GM18508 (cell line): ENCODE data around the gene NCAPH2.
"Not testable (repeated sequence)": the region's sequence is repeated elsewhere in the genome, so short reads cannot be mapped to it uniquely, and the experiment has no call there.

Experiments
- ATAC-seq: cut with Tn5 transposase; IDR thresholded peaks from one replicate; pipeline ENCODE4 v1.9.1; 2021; ENCODE audit warnings: moderate number of reproducible peaks; ENCODE audit not compliant: insufficient read depth, unreplicated experiment

NCAPH2 gene

DNA sequence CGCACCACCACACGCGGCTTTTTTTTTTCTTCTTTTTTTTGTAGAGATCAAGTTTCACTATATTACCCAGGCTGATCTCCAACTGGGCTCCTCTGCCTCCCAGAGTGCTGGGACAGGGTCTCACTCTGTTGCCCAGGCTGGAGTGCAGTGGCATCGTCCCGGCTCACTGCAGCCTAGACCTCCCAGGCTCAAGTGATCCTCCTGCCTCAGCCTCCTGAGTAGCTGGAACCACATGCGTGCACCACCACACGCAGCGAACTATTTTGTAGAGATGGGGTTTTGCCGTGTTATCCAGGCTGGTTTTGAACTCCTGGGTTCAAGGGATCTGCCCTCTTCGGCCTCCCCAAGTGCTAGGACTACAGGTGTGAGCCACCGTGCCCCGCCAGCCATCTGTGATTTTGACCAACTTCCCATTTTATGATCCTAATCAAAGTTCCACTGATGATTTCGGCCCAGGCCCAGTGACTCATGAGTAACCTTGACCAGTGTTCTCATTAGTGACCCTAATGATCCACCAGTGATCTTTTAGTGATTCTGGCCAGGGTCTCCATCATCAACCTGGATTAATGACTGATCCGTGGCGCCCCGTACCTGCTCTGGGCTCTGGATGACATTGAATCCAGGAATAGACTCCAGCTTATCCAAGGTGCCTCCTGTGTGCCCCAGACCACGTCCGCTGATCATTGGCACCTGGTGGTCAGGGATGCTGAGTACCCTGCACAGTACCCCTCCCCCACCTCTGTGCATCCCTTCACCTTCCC lies 20.1 kb downstream of the NCAPH2 start:
- ATAC-seq: no peak

DNA sequence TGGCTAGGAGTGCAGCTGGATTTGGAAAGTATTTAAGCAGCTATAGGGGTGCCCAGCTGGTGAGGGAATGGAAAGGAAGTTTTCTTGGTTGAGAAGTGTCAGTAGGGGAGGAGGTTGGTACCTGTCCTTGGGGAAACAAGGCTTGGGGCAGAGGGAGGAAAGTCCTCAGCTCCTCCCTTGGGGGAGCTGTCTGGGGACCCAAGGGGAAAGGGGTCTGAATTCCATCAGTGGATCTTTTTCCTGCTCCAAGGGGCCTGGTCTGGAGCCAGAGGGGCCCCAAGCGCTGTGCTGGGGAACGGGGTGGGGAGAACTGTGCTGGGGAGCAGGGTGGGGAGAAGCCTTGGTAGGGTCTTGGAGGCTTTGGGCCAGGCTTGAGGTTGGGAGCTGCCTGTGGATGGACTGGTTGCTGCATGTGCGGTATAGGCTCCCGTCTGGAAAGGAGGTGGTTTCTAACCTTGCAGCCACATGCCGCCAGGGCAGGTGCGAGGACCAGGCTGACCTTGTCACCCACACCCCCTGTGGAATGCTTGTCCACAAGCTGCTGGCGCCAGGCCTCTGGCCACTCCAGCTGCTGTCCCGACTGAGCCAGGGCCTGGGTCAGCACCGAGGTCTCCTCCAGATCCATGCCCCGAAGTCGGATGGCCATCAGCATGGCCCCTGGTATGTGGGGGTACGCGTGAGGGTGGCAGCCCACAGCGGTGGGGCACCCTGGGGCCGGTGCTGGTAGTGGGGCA lies 20.8 kb downstream of the NCAPH2 start:
- ATAC-seq: no peak

DNA sequence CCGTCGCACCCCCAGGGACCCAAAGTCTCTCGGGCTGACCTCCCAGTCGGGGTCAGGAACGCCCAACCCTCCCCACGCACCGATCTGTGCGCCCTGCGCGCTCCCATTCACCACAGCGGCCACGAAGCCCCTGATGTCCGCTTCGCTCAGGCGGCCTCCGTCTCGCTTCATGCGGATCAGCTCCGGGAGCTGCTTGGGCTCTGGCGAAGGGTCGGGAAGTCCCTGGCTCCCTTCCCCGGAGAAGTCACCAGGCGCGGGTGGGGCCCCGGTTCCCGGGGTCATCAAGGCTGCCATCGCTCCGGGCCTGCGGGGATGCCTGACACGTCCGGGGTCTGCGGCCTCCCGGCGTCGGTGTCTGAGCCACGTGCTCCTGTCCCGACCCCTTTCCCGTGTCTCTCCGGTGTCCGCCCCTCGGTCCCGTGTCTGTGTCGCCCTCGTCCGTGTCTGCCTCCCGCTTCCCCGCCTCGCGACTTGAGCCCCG lies 21.4 kb downstream of the NCAPH2 start:
- no peak for ATAC-seq

DNA sequence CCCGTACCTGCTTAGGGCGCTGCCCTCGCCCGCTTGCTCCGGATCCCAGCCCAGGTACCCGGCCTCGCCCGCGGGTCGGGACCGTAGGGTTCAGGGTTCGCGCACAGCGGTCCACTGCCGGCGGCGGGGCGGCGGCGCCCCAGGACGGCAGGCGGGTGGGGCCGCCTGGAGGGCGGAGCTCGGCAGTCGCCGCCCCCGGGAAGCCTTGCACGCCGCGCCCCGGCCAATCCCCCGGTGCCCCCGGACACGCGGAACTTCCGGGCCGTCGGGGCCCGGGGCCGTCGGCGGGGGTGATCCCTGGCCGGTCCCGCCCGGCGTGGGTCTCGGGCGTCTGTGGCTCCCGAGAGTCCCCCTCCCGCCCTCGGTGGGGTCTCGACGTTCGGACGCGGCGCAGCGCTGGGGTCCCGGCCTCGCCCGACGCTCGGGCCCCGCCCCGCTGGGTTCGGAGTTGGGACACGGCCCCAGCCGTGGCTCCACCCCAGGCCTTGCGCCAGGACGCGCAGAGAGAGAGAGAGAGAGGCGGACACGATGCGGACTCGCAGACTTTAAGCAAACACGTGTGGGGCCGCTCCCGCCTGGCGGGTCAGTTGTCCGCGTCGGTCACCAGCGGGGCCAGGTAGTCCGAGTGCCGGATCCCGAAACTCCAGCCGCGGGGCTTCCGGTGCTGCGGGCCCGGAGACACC lies 22.0 kb downstream of the NCAPH2 start, which contains the start of gene TYMP:
Gene TYMP (minus strand): TSS at position 116 of the 683 bp plus-strand sequence. CDS start 303 bp downstream, outside the sequence.
- ATAC-seq: no peak

DNA sequence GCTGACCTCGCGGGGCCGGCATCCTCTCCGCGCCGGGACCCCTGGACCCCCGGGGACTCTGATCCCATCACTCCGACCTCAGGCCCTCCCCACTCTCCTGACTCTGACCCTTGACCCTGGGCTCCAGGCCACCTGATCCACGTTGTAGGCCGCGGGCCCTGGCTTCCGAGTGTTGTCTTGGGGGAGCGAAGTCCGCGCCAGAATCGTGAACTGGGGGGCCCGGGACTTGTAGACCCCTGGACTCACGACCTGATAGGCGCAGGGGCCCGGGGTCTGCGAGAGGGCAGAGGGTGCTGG lies 22.5 kb downstream of the NCAPH2 start:
- ATAC-seq: no peak

DNA sequence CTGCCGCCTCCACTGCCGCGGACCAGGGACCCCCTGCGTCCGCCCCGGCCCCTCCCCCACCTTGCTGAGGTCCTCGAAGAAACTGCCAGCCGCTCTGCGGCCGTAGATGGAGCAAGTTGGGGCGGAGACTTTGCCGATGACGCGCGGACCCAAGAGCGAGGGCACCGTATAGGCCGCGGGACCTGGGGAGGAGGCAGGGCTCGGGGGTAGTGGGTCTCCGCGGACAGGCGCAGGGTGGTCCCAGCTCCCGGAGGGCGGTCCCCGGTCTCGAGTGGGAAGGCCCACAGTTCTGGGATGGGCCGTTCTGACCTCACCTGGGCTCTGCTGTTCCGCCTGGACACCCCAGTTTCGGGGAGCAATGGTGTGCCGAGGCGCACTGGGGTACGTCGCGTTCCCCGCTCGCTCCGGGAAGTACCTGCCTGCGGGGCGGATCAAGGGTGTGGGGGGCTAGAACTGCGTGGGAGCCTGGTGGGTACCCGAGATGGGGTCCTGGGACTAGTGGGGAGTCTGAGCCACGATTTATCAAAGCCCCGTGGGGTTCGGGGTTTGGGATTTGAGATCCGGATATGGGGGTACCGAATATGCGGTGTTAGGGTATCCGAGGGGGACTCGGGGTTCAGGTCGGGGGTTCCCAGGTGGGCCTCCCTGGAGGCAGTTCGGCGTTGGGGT lies 23.0 kb downstream of the NCAPH2 start:
- ATAC-seq: no peak

DNA sequence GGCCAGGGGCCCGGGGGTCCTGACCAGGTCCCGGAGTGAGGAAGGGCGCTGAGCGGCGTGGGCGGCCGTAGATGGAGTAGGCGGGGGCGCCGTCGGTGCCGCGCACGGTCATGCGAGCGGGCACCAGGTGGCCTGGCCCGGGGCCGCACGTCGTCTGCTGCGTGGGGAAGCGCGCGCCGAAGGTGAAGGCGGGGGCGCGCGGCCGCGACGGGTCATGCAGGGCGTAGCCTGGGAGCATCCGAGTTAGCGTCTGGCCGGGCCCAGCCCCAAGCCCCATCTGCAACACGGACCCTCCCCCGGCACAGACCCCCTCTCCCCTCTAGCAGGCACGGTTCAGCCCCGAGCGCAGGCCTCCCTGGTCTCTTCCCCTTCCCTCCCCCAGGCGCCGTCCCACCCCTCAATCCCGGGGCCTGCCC lies 23.5 kb downstream of the NCAPH2 start:
- ATAC-seq: no peak

DNA sequence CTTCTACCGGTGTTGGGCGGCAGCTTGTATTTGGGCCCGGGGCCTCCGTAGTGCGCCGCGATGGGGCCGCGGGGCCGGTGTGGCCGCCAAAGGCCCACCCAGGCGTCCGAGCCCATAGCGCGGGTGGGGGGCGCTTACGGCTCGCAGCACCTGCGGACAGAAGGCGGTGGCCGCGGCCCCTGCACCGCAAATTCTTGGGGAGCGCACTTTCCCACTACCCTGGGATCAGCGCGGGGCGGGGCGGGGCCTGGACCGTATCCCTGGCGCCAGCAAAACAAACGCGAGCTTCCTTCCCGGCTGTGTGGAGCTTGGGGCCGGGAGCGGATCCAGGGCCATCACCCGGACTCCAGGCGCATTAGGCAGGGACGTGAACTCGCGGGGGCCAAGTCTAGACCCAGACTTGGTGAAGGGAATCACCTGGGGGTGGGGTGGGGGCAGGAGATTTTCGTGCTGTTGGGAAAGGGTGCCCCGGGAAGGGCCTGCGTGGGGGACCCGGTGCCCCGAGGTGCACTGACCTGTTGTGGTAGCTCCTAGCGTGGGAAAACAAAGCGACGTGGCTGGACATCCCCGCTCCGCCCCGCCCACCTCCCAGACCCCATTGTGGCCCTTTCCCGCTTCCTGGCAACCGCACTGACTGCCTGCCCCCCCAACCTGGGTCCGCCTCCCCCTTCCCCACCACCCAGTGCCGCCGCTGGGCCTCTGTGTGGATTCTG lies 24.1 kb downstream of the NCAPH2 start:
- ATAC-seq: no peak

DNA sequence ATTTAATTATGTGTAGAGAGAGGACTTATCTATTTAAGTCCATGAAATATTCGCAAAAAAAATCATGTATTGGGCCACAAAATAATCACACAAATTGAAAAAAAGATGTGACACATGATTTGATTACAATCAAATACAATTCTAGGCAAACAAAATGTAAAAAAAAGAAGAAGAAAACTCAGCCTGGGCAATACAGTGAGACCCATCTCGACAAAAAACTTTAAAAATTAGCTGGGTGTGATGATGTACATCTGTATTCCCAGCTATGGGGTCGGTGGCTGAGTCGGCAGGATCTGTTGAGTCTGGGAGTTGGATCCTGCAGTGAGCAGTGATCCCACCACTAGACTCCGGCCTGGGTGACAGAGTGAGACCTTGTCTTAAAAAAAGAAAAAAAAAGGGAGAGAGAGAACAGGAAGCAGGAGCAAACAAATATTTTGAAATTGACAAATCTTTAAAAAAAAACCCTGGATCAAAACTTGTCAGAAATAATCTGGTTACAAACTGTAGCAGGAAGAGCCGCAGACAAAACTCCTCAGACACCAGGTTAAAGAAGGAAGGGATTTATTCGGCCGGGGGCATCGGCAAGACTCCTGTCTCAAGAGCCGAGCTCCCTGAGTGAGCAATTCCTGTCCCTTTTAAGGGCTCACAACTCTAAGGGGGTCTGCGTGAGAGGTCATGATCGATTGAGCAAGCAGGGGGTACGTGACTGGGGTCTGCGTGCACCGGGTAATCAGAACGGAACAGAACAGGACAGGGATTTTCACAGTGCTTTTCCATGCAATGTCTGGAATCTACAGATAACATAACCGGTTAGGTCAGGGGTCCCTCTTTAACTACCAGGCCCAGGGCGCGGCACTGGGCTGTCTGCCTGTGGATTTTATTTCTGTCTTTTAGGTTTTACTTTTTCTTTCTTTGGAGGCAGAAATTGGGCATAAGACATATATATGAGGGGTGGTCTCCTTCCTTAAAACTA lies 25.1 kb downstream of the NCAPH2 start:
- ATAC-seq: no peak

DNA sequence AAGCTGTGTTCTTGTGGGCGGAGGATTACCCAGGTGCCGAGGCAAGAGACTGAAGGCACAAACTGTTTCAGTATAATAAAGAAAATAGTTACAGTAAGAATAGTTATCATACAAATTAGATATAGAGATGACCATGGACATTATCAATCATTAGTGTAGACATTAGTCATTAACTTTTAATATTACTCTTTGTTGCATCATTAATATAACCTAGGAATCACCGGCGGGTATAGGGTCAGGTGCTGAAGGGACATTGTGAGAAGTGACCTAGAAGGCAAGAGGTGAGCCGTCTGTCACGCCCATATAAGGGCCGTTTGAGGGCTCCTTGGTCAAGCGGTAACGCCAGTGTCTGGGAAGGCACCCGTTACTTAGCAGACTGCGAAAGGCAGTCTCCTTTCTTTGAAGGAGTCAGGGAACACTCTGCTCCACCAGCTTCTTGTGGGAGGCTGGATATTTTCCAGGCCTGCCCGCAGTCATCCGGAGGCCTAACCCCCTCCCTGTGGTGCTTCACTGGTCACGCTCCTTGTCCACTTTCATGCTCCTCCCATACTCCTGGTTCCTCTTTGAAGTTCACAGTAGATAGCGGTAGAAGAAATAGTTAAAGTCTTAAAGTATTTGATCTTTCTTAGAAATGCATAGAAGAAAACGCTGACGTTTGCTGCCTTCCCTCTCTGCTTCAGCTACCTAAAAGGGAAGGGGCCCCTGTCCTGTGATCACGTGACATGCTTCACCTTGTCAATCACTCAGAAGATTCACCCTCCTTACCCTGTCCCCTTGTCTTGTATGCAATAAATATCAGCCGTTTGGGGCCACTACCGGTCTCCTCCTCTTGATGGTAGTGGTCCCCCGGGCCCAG lies 26.1 kb downstream of the NCAPH2 start:
- ATAC-seq: not testable (repeated sequence)

DNA sequence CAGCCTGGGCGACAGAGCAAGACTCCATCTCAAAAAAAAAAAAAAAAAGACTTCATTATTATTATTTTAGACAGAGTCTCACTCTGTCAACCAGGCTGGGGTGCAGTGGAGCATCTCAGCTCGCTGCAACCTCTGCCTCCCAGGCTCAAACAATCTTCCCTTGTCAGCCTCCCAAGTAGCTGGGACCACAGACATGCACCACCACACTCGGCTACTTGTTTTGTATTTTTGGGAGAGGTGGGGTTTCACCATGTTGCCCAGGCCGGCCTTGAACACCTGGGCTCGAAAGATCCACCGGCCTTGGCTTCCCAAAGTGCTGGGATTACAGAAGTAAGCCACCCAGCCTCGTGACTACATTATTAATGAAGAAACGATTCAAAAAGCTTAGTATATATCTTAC lies 27.1 kb downstream of the NCAPH2 start:
- ATAC-seq: no peak

DNA sequence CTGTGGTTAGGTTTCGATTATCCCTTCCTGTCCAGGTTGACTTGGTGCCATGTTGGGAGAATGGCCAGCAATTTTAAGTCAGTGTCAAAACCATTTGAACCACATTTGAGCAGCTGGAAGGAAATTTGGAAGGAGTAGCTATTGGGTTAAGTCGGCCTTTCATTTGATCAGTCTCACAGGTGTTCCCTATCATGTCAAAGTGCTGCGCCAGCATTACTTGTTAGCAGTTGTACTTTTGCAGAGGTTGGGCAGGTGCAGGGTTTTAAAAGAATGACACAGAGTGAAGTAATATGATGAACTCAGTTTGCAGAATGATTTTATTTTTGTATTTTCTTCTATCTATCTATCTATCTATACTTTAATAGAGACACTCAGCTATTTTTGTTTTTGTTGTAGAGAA lies 28.2 kb downstream of the NCAPH2 start:
- no peak for ATAC-seq

DNA sequence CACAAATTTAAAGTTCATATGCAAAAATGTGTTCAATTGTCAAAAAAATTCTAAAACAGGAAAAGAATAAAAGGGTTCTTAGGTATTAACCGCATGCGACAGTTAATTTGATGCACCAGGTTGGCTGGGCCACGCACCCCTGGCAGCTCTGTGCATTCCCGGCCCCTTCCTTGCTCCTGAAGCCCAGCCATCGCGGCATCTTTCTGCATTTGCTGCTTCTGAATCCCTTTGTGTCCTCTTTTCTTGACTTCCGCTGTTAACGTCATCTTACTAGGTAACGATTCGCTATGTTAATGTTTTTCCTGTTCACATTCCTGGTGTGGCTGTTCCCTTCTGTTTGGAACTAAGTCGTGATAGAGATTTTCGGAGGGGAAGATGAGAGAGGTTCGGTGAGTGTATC lies 29.7 kb downstream of the NCAPH2 start:
- no peak for ATAC-seq

DNA sequence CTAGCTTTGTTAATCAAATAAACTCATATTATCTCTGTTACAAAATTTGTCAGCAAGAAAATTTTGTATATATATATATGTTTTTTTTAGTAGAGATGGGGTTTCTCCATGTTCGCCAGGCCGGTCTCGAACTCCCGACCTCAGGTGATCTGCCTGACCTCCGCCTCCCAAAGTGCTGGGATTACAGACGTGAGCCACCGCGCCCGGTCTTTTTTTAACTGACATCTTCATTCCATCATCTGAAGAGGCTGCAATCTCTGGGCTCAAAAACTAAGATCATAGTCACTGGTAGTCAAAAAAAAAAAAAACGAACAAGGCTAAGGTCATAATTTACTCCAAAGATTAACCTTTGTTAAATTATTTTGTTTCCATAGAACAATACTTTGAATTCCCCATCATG lies 32.4 kb downstream of the NCAPH2 start:
- no peak for ATAC-seq

DNA sequence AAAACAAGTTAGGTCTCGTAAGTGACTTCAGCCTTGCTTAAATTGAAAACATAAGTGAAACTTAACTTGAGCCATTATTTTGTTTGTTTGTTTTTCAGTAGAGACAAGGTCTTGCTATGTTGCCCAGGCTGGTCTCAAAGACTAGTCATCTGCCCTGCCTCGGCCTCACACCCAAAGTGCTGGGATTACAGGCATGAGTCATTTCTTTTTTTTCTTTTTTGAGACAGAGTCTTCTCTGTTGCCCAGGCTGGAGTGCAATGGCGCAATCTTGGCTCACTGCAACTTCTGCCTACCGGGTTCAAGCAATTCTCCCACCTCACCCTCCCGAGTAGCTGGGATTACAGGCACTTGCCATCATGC lies 33.6 kb downstream of the NCAPH2 start:
- not testable (repeated sequence) for ATAC-seq

DNA sequence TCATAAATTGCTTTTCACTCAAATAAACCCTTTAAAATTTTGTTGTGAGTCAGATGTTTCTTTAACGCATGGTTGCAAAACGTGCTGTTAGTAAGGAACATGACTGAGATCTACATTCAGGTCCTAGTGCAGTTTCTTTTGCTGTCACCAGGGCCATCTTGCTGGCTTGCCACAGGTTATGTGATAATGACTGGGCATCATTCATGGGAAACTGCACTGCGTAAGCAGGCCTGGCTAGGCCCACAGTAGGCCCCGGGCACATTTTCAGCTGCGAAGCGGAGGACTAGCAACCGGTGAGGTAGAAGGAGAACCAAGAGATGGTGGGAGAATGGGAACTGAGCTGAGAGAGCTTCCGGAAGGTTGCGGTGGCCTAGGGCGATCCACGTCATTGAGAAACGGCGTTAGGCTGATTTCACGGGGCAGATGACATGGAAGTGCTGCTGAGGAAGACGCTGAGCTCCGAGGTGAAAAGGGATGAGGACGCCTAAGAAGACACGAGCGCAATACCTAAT lies 34.4 kb downstream of the NCAPH2 start:
- no peak for ATAC-seq

DNA sequence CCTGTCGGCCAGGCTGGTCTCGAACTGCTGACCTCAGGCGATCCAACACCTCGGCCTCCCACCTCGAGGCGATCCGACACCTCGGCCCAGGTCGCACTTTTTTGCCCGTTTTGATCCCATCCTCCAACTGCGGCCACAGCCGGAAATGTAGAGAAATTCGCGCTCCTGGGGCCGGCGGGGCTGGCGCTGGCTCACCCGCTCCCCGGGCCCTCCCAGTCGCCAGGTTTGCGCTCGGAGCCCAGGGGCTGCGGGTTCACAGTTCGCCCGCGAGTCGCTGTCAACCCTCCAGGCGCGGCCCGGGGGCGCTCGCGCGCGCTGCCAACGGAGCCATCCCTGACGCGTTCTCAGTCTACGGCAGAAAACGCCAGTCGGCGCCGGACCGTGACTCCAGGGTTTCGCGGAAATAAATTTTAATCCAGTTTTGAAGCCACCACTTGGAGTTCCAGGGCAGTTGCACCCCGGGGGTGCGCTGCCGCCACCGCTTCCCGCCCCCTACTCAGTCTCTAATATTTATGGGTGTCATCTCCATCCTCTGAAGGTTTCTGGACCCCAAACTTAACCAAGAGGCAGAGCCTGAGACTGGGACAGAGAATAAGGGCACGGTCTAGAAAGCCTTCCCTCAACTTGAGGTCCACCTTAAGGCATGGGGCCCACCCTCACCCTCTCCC lies 36.2 kb downstream of the NCAPH2 start:
- no peak for ATAC-seq
